Astrocyte (in vitro differentiated cells and primary cell): ENCODE measurements around the gene DROSHA. TPM values are rescaled to one million over a fixed set of nuclear protein-coding genes. Genes with fewer than 3 reads are reported as not detected.
A peak's percentile ranks its signal among the peaks of the same experiment; 100 is the strongest.

ENCODE experiments used
- DNase-seq: peaks from one replicate; pipeline ENCODE4 v3.0.0-alpha.2; 2010; ENCODE audit warnings: low read depth
- FAIRE-seq: peaks from 2 replicates; lab custom pipeline; 2011; peaks lifted over from hg19 to GRCh38; lab: Jason Lieb, UNC
- H2AFZ ChIP-seq: 2 replicates; pipeline ENCODE4 v1.6.0; 2012; ENCODE audit warnings: low read depth, low read length, inconsistent platforms
- H3K27ac ChIP-seq: 2 replicates; pipeline ENCODE4 v1.5.1; 2011; ENCODE audit warnings: low read depth, low read length, inconsistent platforms
- H3K27me3 ChIP-seq: 2 replicates; pipeline ENCODE4 v1.6.0; 2011; ENCODE audit warnings: low read length, inconsistent platforms; ENCODE audit not compliant: insufficient read depth
- H3K36me3 ChIP-seq: 2 replicates; pipeline ENCODE4 v1.5.1; 2011; ENCODE audit warnings: low read length, inconsistent platforms; ENCODE audit not compliant: insufficient read depth
- H3K4me1 ChIP-seq: 2 replicates; pipeline ENCODE4 v1.5.1; 2011; ENCODE audit warnings: low read length, inconsistent platforms; ENCODE audit not compliant: insufficient read depth
- H3K4me2 ChIP-seq: 2 replicates; pipeline ENCODE4 v1.6.0; 2012; ENCODE audit warnings: low read length, inconsistent platforms
- H3K4me3 ChIP-seq: 2 replicates; pipeline ENCODE4 v1.5.1; 2011; ENCODE audit warnings: low read depth, mild to moderate bottlenecking, low read length, inconsistent platforms; ENCODE audit not compliant: insufficient read depth
- H3K79me2 ChIP-seq: 2 replicates; pipeline ENCODE4 v1.6.0; 2012; ENCODE audit warnings: mild to moderate bottlenecking, low read length, inconsistent platforms; ENCODE audit not compliant: insufficient read depth
- H3K9ac ChIP-seq: 2 replicates; pipeline ENCODE4 v1.6.0; 2012; ENCODE audit warnings: mild to moderate bottlenecking, low read length, inconsistent platforms
- H3K9me3 ChIP-seq: 2 replicates; pipeline ENCODE4 v1.5.1; 2012; ENCODE audit warnings: low read depth, mild to moderate bottlenecking, low read length, inconsistent platforms; ENCODE audit not compliant: insufficient read depth
- H4K20me1 ChIP-seq: 2 replicates; pipeline ENCODE4 v1.6.0; 2012; ENCODE audit warnings: low read length, inconsistent platforms; ENCODE audit not compliant: insufficient read depth
- H3K27ac Mint-ChIP-seq: one replicate; pipeline ENCODE4 v1.8.0; 2021; ENCODE audit warnings: mild to moderate bottlenecking, mixed read lengths; ENCODE audit not compliant: unreplicated experiment
- H3K27me3 Mint-ChIP-seq: one replicate; pipeline ENCODE4 v1.8.0; 2021; ENCODE audit warnings: low read depth, mixed read lengths; ENCODE audit not compliant: unreplicated experiment
- H3K36me3 Mint-ChIP-seq: one replicate; pipeline ENCODE4 v1.8.0; 2021; ENCODE audit warnings: low read depth, mixed read lengths; ENCODE audit not compliant: unreplicated experiment
- H3K4me1 Mint-ChIP-seq: one replicate; pipeline ENCODE4 v1.8.0; 2021; ENCODE audit warnings: low read depth, mixed read lengths; ENCODE audit not compliant: unreplicated experiment
- H3K4me3 Mint-ChIP-seq: one replicate; pipeline ENCODE4 v1.8.0; 2021; ENCODE audit warnings: mild to moderate bottlenecking, moderate library complexity, mixed read lengths; ENCODE audit not compliant: unreplicated experiment
- H3K9me3 Mint-ChIP-seq: one replicate; pipeline ENCODE4 v1.8.0; 2021; ENCODE audit warnings: mild to moderate bottlenecking, mixed read lengths; ENCODE audit not compliant: unreplicated experiment
- CTCF ChIP-seq: IDR thresholded peaks from 2 replicates; pipeline ENCODE4 v1.5.1; 2011; ENCODE audit warnings: low read depth, mild to moderate bottlenecking, inconsistent platforms, low read length, moderate library complexity; ENCODE audit not compliant: insufficient read depth
- EZH2 ChIP-seq: IDR thresholded peaks from 2 replicates; pipeline ENCODE4 v1.6.1; 2012; ENCODE audit warnings: mild to moderate bottlenecking, low read length, inconsistent platforms; ENCODE audit not compliant: insufficient read depth
- total RNA-seq: library from RNA; stranded (reverse); gene quantifications from 2 replicates; pipeline ENCODE4 v1.2.1, GENCODE V29; 2021

The DROSHA gene
- total RNA-seq, 1 donor from 2014 or later: 50.6 TPM

- peaks cover 11% of the 10 kb centered on the region for H3K36me3 Mint-ChIP-seq
- no peaks in the 10 kb centered on the region for H4K20me1 ChIP-seq
- H3K4me3 Mint-ChIP-seq: no peak overlapping the region
- H3K9ac ChIP-seq: no peak overlapping the region
- no peak overlapping the region for H2AFZ ChIP-seq
- FAIRE-seq (peak; percentile 32), DNase-seq (no peak)
- H3K27ac Mint-ChIP-seq: no peak overlapping the region
- H3K36me3 ChIP-seq: peaks cover 7% of the 10 kb centered on the region
- H3K27me3 Mint-ChIP-seq: no peaks in the 10 kb centered on the region
- H3K9me3 Mint-ChIP-seq: no peaks in the 10 kb centered on the region
- H3K9me3 ChIP-seq: no peaks in the 10 kb centered on the region
- H3K79me2 ChIP-seq: peaks cover 3% of the 10 kb centered on the region
- peaks cover 23% of the 10 kb centered on the region for H3K4me1 Mint-ChIP-seq
- no peak overlapping the region for H3K27ac ChIP-seq
- H3K4me3 ChIP-seq: no peak overlapping the region
- H3K4me2 ChIP-seq: no peak overlapping the region
- no peaks in the 10 kb centered on the region for H3K27me3 ChIP-seq
- no peak for TF ChIP-seq EZH2
- no peak for TF ChIP-seq CTCF
- H3K4me1 ChIP-seq: peaks cover 11% of the 10 kb centered on the region
Observed at GRCh38 chr5:31412324-31412723, 119.6 kb downstream of the DROSHA start.

GRCh38 chr5:31410089-31410488, 121.8 kb downstream of the DROSHA start:
- H3K4me1 Mint-ChIP-seq: peaks cover 24% of the 10 kb centered on the region
- Histone ChIP-seq H3K4me1 (peaks cover 11% of the 10 kb centered on the region), H3K27ac (no peak overlapping the region), H3K9me3 (no peaks in the 10 kb centered on the region), H3K79me2 (peaks cover 3% of the 10 kb centered on the region), H3K4me2 (no peak overlapping the region), H3K27me3 (no peaks in the 10 kb centered on the region), H3K4me3 (no peak overlapping the region), H2AFZ (no peak overlapping the region), H3K9ac (no peak overlapping the region), H4K20me1 (no peaks in the 10 kb centered on the region), H3K36me3 (peaks cover 5% of the 10 kb centered on the region)
- TF ChIP-seq CTCF (no peak), EZH2 (no peak)
- no peak overlapping the region for H3K27ac Mint-ChIP-seq
- no peak overlapping the region for H3K4me3 Mint-ChIP-seq
- H3K27me3 Mint-ChIP-seq: no peaks in the 10 kb centered on the region
- FAIRE-seq (no peak), DNase-seq (no peak)
- no peaks in the 10 kb centered on the region for H3K9me3 Mint-ChIP-seq
- H3K36me3 Mint-ChIP-seq: peaks cover 11% of the 10 kb centered on the region

DNA sequence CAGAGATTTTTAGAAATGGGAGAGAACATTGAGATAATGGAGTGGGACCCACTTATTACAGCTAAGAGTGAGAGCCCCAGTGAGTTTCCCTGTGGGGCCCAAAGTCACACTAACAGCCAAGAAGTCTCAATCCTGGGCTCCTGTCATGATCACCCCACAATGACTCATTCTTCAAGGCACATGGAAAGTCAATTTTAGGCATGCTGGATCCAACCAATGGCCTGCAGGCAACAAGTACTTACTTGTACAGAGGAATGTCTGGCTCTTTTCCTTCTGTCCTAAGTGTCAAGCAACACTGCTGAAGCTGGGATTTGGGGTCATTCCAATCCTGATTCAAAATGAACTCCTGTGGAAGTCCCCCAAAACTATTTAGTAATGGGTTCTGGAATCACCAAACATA, 123.1 kb downstream of the DROSHA start:
- H3K27ac ChIP-seq: peak overlapping the region; percentile 32
- no peaks in the 10 kb centered on the region for H3K9me3 ChIP-seq
- H3K36me3 Mint-ChIP-seq: peaks cover 7% of the 10 kb centered on the region
- H3K9ac ChIP-seq: no peak overlapping the region
- H3K36me3 ChIP-seq: peaks cover 8% of the 10 kb centered on the region
- H2AFZ ChIP-seq: no peak overlapping the region
- H3K4me3 Mint-ChIP-seq: no peak overlapping the region
- peaks cover 11% of the 10 kb centered on the region for H3K4me1 ChIP-seq
- no peaks in the 10 kb centered on the region for H3K9me3 Mint-ChIP-seq
- H3K27ac Mint-ChIP-seq: peak overlapping the region; percentile 82
- H3K79me2 ChIP-seq: peaks cover 3% of the 10 kb centered on the region
- DNase-seq: peak; percentile 75
- H4K20me1 ChIP-seq: no peaks in the 10 kb centered on the region
- H3K4me3 ChIP-seq: no peak overlapping the region
- H3K27me3 ChIP-seq: no peaks in the 10 kb centered on the region
- H3K4me2 ChIP-seq: peak overlapping the region; percentile 21
- H3K4me1 Mint-ChIP-seq: peaks cover 24% of the 10 kb centered on the region
- FAIRE-seq: peak; percentile 54
- no peaks in the 10 kb centered on the region for H3K27me3 Mint-ChIP-seq
- TF ChIP-seq CTCF: no peak
- TF ChIP-seq EZH2: no peak
